Activated CD8-positive, alpha-beta memory T cell treated with anti-CD3 and anti-CD28 coated beads for 4 hours (primary cell): ENCODE results near the gene CIROP.

ENCODE experiments used
- DNase-seq, 2 donors: peaks; one replicate each; pipeline ENCODE4 v3.0.0-alpha.2; 2020; ENCODE audit warnings: low read depth in 2 of 2

The CIROP gene

GRCh38 chr14:23093991-23094665 is 10.7 kb downstream of the CIROP start:
- DNase-seq, result peak; percentile 49 to 60

GRCh38 chr14:23093526-23093925 is 11.3 kb downstream of the CIROP start:
- DNase-seq, result no peak

GRCh38 chr14:23093104-23093503 is 11.7 kb downstream of the CIROP start:
- DNase-seq, result no peak

- no peak for DNase-seq
These were observed 13.2 kb downstream of the CIROP start for GRCh38 chr14:23091294-23092225.

- no peak for DNase-seq
These were observed 14.5 kb downstream of the CIROP start for GRCh38 chr14:23090254-23090636.

GRCh38 chr14:23089498-23090253 is 15.1 kb downstream of the CIROP start:
- DNase-seq, result no peak

GRCh38 chr14:23086565-23086964 is 18.2 kb downstream of the CIROP start:
- DNase-seq, result no peak

GRCh38 chr14:23085458-23085857 is 19.3 kb downstream of the CIROP start:
- no peak for DNase-seq

- DNase-seq, result no peak
These were observed 24.3 kb downstream of the CIROP start for GRCh38 chr14:23080474-23080873.

GRCh38 chr14:23079716-23080115 is 25.1 kb downstream of the CIROP start:
- no peak for DNase-seq

GRCh38 chr14:23078692-23079116 is 26.1 kb downstream of the CIROP start:
- no peak for DNase-seq

GRCh38 chr14:23077962-23078361 is 26.8 kb downstream of the CIROP start:
- DNase-seq, result no peak

GRCh38 chr14:23076785-23077408 is 27.9 kb downstream of the CIROP start:
- no peak for DNase-seq

- DNase-seq, result no peak
These were observed 29.9 kb downstream of the CIROP start for GRCh38 chr14:23074906-23075305.

GRCh38 chr14:23071921-23072539 is 32.8 kb downstream of the CIROP start:
- no peak for DNase-seq

- DNase-seq, result peak in 1 of 2 donors; percentile 53
These were observed 33.4 kb downstream of the CIROP start for GRCh38 chr14:23071244-23071920.

GRCh38 chr14:23070262-23071129 is 34.3 kb downstream of the CIROP start:
- DNase-seq, result no peak

GRCh38 chr14:23069413-23069806 is 35.4 kb downstream of the CIROP start:
- DNase-seq, result no peak

- peak in 1 of 2 donors; percentile 49 for DNase-seq
These were observed 35.9 kb downstream of the CIROP start for GRCh38 chr14:23068789-23069412.
